ENCODE data around the gene GPR162.

DNA sequence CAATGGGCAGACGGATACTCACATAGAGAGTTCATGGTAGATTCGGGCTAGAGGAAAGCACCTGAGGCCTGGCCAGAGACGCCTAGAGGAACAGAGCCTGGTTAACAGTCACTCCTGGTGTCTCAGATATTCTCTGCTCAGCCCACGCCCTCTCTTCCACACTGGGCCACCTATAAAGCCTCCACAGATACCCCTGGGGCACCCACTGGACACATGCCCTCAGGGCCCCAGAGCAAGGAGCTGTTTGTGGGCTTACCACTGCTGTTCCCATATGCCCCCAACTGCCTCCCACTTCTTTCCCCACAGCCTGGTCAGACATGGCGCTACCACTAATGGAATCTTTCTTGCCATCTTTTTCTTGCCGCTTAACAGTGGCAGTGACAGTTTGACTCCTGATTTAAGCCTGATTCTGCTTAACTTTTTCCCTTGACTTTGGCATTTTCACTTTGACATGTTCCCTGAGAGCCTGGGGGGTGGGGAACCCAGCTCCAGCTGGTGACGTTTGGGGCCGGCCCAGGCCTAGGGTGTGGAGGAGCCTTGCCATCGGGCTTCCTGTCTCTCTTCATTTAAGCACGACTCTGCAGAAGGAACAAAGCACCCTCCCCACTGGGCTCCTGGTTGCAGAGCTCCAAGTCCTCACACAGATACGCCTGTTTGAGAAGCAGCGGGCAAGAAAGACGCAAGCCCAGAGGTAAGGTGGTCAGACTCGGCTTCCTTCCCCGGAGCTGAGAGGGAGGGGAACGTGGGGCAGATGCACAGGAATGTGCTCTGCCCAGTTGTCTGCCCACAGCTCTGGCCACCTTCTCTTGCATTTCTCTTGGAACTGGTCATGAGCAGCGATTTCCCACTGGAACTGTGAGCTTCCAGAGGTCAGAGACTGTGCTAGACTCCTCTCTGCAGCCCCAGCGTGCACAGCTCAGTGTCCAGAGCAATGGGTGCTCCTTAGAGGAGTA lies 32.4 kb upstream of the GPR162 start, which contains the start of gene CD4:
- TF ChIP-seq TCF3 (IDR thresholded peaks at IDR 0.05; ENCODE audit: borderline replicate concordance, insufficient read depth, low read depth, low read length), result no peak
- no peak for TF ChIP-seq POLR2A (IDR thresholded peaks at IDR 0.05; ENCODE audit: low read depth, low read length)
- TF ChIP-seq, protein P1, sequence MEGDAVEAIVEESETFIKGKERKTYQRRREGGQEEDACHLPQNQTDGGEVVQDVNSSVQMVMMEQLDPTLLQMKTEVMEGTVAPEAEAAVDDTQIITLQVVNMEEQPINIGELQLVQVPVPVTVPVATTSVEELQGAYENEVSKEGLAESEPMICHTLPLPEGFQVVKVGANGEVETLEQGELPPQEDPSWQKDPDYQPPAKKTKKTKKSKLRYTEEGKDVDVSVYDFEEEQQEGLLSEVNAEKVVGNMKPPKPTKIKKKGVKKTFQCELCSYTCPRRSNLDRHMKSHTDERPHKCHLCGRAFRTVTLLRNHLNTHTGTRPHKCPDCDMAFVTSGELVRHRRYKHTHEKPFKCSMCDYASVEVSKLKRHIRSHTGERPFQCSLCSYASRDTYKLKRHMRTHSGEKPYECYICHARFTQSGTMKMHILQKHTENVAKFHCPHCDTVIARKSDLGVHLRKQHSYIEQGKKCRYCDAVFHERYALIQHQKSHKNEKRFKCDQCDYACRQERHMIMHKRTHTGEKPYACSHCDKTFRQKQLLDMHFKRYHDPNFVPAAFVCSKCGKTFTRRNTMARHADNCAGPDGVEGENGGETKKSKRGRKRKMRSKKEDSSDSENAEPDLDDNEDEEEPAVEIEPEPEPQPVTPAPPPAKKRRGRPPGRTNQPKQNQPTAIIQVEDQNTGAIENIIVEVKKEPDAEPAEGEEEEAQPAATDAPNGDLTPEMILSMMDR (IDR thresholded peaks at IDR 0.05 in 2 of 3, conservative IDR thresholded peaks at IDR 0.05 in 1 of 3; ENCODE audit: control insufficient read depth in 2 of 3, extremely low read depth in 1 of 3, insufficient read depth in 1 of 3, low read depth in 3 of 3, low read length in 3 of 3), result no peak
- TF ChIP-seq SUZ12 (IDR thresholded peaks at IDR 0.05; ENCODE audit: unreplicated experiment), result no peak
- no peak for TF ChIP-seq RAD21 (IDR thresholded peaks at IDR 0.05; ENCODE audit: insufficient read depth, low read depth, low read length)
- no peak for TF ChIP-seq EZH2 (IDR thresholded peaks at IDR 0.05; ENCODE audit: borderline replicate concordance, control insufficient read depth, low read depth, low read length)

Data from GM12878 (cell line).